ENCODE measurements around the gene TRH. TPM values are rescaled to one million over a fixed set of nuclear protein-coding genes. Genes with fewer than 3 reads are reported as not detected.

Gene TRH
- total and polyA plus RNA-seq, 4 donors = not detected

- ATAC-seq (ENCODE audit: low FRiP score) (no peak), DNase-seq (no peak)
- Histone ChIP-seq H3K4me3 (ENCODE audit: low read length in 2 of 2) (no peak overlapping the region), H3K4me1 (ENCODE audit: control insufficient read depth in 1 of 2, insufficient read depth in 2 of 2, low read length in 2 of 2) (no peaks in the 10 kb centered on the region), H3K27me3 (ENCODE audit: control insufficient read depth in 1 of 2, insufficient read depth in 2 of 2, low read length in 1 of 2) (no peaks in the 10 kb centered on the region), H3K36me3 (ENCODE audit: control insufficient read depth in 1 of 2, insufficient read depth in 2 of 2, low read length in 1 of 2) (no peaks in the 10 kb centered on the region), H3K27ac (ENCODE audit: low read depth in 1 of 2, low read length in 2 of 2) (no peak overlapping the region), H3K9me3 (ENCODE audit: control insufficient read depth, low read length) (peaks cover 2% of the 10 kb centered on the region)
- intact Hi-C loops (cut with DNase I) = no loop called here
- WGBS, 2 donors = 68 to 75% methylated on average over 2 of the region's 2 CpGs
These were observed 20.0 kb upstream of the TRH start for GRCh38 chr3:129954514-129954913.

DNA sequence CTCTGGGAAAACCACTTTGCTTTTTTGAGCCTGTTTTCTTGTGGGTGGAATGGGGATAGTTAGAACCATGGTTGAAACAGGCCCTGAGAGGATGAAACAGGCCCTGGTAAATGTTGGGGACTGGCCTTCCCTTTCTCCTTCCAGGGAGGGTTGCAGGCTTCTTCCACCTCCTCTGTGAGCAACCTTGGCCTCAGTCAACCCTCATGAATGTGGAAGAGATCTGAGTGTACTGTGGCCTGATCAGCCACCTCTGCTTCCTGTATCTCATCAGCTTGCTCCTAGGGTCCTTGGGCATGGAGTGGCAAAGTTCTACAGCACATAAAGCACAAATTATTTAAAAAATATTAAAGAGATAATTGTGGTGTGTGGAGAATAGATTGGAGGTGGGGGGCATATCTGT, 17.6 kb upstream of the TRH start:
- H3K4me3 ChIP-seq (ENCODE audit: low read length in 2 of 2) = no peak overlapping the region
- H3K36me3 ChIP-seq (ENCODE audit: control insufficient read depth in 1 of 2, insufficient read depth in 2 of 2, low read length in 1 of 2) = no peaks in the 10 kb centered on the region
- H3K27me3 ChIP-seq (ENCODE audit: control insufficient read depth in 1 of 2, insufficient read depth in 2 of 2, low read length in 1 of 2) = no peaks in the 10 kb centered on the region
- no peak for DNase-seq
- intact Hi-C loops (cut with DNase I) = no loop called here
- H3K9me3 ChIP-seq (ENCODE audit: control insufficient read depth, low read length) = peaks cover 2% of the 10 kb centered on the region
- no peaks in the 10 kb centered on the region for H3K4me1 ChIP-seq (ENCODE audit: control insufficient read depth in 1 of 2, insufficient read depth in 2 of 2, low read length in 2 of 2)
- H3K27ac ChIP-seq (ENCODE audit: low read depth in 1 of 2, low read length in 2 of 2) = no peak overlapping the region
- ATAC-seq (ENCODE audit: low FRiP score) = no peak

GRCh38 chr3:129958755-129959154, 15.8 kb upstream of the TRH start:
- ATAC-seq (ENCODE audit: low FRiP score) (no peak), DNase-seq (no peak)
- H3K27ac ChIP-seq (ENCODE audit: low read depth in 1 of 2, low read length in 2 of 2) = no peak overlapping the region
- intact Hi-C loops (cut with DNase I) = no loop called here
- WGBS, 2 donors = 75 to 82% methylated on average over 6 of the region's 6 CpGs
- no peaks in the 10 kb centered on the region for H3K27me3 ChIP-seq (ENCODE audit: control insufficient read depth in 1 of 2, insufficient read depth in 2 of 2, low read length in 1 of 2)
- H3K4me1 ChIP-seq (ENCODE audit: control insufficient read depth in 1 of 2, insufficient read depth in 2 of 2, low read length in 2 of 2) = no peaks in the 10 kb centered on the region
- no peak overlapping the region for H3K4me3 ChIP-seq (ENCODE audit: low read length in 2 of 2)
- H3K36me3 ChIP-seq (ENCODE audit: control insufficient read depth in 1 of 2, insufficient read depth in 2 of 2, low read length in 1 of 2) = no peaks in the 10 kb centered on the region
- peaks cover 2% of the 10 kb centered on the region for H3K9me3 ChIP-seq (ENCODE audit: control insufficient read depth, low read length)

DNA sequence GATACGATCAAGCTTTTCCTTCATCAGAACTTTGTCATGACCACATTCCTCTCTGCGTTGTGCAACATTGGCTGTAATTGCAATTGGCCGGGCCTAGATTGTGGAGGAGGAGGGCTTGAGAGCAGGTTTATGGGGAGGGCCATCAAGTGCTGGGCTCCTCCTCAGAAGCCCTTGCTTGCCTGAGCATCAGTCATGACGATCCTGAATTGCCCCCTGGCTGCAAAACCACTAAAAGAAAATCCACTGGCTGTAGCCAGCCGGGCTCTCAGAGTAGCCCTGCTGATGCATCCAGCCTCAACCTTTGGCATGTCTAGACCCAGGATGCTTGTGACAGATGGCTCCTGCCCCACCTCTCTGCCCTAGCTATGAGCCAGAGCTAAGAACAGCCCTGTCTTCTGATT, 13.4 kb upstream of the TRH start:
- Histone ChIP-seq H3K9me3 (ENCODE audit: control insufficient read depth, low read length) (peaks cover 2% of the 10 kb centered on the region), H3K27me3 (ENCODE audit: control insufficient read depth in 1 of 2, insufficient read depth in 2 of 2, low read length in 1 of 2) (no peaks in the 10 kb centered on the region), H3K4me3 (ENCODE audit: low read length in 2 of 2) (no peak overlapping the region), H3K4me1 (ENCODE audit: control insufficient read depth in 1 of 2, insufficient read depth in 2 of 2, low read length in 2 of 2) (no peaks in the 10 kb centered on the region), H3K36me3 (ENCODE audit: control insufficient read depth in 1 of 2, insufficient read depth in 2 of 2, low read length in 1 of 2) (no peaks in the 10 kb centered on the region), H3K27ac (ENCODE audit: low read depth in 1 of 2, low read length in 2 of 2) (no peak overlapping the region)
- ATAC-seq (ENCODE audit: low FRiP score) (no peak), DNase-seq (no peak)
- intact Hi-C loops (cut with DNase I) = no loop called here
- 44 to 49% methylated on average over 5 of the region's 5 CpGs for WGBS, 2 donors

DNA sequence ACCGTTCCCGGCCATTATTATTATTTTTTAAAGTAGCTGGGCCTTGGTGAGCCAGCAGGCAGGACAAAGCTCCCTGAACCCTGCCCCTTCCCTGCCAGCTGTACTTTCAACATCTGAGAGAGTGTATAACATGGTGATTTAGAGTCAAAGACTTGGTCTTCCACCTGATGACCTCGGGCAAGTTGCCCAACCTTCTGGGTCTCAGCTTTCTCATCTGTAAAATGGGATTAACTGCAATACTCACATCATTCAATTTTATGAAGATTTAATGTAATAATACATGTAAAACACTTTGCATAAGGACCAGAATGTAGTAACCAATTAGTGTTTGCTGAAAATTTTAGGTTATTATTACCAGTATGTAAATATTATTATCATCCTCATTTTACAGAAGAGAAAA, 11.9 kb upstream of the TRH start:
- ATAC-seq (ENCODE audit: low FRiP score) (no peak), DNase-seq (no peak)
- no peaks in the 10 kb centered on the region for H3K4me1 ChIP-seq (ENCODE audit: control insufficient read depth in 1 of 2, insufficient read depth in 2 of 2, low read length in 2 of 2)
- 79 to 82% methylated on average over 3 of the region's 3 CpGs for WGBS, 2 donors
- no peak overlapping the region for H3K4me3 ChIP-seq (ENCODE audit: low read length in 2 of 2)
- no peak overlapping the region for H3K27ac ChIP-seq (ENCODE audit: low read depth in 1 of 2, low read length in 2 of 2)
- intact Hi-C loops (cut with DNase I) = no loop called here
- H3K9me3 ChIP-seq (ENCODE audit: control insufficient read depth, low read length) = no peaks in the 10 kb centered on the region
- H3K36me3 ChIP-seq (ENCODE audit: control insufficient read depth in 1 of 2, insufficient read depth in 2 of 2, low read length in 1 of 2) = no peaks in the 10 kb centered on the region
- no peaks in the 10 kb centered on the region for H3K27me3 ChIP-seq (ENCODE audit: control insufficient read depth in 1 of 2, insufficient read depth in 2 of 2, low read length in 1 of 2)

DNA sequence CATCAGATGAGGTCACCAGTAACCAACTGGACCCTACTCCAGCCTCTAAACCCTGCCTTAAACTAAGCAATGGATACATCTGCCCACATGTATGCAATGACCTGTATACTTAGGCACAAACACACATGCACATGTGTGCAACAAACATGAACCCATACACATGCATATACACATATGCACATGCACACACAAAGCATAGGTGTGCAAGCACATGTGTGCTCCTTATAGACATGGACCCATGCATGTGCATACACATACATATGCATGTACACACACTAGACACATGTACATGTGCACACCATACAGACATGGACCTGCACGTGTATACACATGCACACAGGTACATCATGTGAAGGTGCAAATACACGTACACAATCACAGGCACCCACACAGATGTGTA, 8.6 kb upstream of the TRH start:
- intact Hi-C loops (cut with DNase I) = no loop called here
- H3K4me1 ChIP-seq (ENCODE audit: control insufficient read depth in 1 of 2, insufficient read depth in 2 of 2, low read length in 2 of 2) = no peaks in the 10 kb centered on the region

DNA sequence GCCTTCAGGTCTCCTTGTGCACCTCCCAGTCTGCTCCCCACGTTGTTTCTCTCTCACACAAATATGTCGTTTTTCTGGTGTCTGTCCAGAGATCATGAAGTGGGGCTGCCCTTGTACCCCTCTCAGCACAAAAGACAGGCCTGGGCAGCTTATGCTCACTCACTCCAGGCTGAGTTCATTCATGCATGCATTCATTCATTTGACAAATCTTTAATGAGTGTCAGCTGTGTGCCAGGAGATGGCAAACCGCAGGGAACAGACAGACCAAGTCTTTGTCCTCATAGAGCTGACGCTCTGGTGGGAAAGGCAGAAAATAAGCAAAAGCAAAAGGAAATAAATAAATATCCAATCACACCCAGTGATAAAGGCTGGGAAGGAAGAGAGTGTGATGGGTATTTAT, 7.6 kb upstream of the TRH start:
- H3K27ac ChIP-seq (ENCODE audit: low read depth in 1 of 2, low read length in 2 of 2) = no peak overlapping the region

More for the DNA sequence above, 8.6 kb upstream of the TRH start:
- DNase-seq (no peak), ATAC-seq (ENCODE audit: low FRiP score) (no peak)
- no peaks in the 10 kb centered on the region for H3K9me3 ChIP-seq (ENCODE audit: control insufficient read depth, low read length)
- H3K27me3 ChIP-seq (ENCODE audit: control insufficient read depth in 1 of 2, insufficient read depth in 2 of 2, low read length in 1 of 2) = no peaks in the 10 kb centered on the region
- H3K27ac ChIP-seq (ENCODE audit: low read depth in 1 of 2, low read length in 2 of 2) = no peak overlapping the region
- H3K4me3 ChIP-seq (ENCODE audit: low read length in 2 of 2) = no peak overlapping the region
- no peaks in the 10 kb centered on the region for H3K36me3 ChIP-seq (ENCODE audit: control insufficient read depth in 1 of 2, insufficient read depth in 2 of 2, low read length in 1 of 2)
- 86 to 88% methylated on average over 2 of the region's 2 CpGs for WGBS, 2 donors

DNA sequence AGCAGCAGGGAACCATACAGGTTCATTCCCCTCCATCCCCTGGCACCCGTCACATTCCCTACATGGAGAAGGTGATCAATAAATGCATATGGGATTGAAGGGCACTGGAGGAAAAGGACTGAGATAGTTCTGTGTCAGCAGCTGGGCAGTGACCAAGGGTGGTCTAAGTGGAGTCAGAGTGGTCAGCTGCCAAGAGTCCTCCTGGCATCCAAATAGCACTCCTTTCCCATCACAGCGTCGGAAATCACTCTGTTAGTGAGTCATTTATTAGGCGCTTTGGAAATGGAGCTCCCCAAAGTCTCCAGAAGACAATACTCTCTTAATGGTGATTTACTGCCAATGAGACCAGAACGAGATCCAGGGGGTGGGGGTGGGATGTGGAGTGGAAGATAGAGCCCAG, 6.8 kb upstream of the TRH start:
- H3K9me3 ChIP-seq (ENCODE audit: control insufficient read depth, low read length) = no peaks in the 10 kb centered on the region
- intact Hi-C loops (cut with DNase I) = no loop called here
- H3K4me1 ChIP-seq (ENCODE audit: control insufficient read depth in 1 of 2, insufficient read depth in 2 of 2, low read length in 2 of 2) = no peaks in the 10 kb centered on the region
- no peak overlapping the region for H3K4me3 ChIP-seq (ENCODE audit: low read length in 2 of 2)
- no peak for ATAC-seq (ENCODE audit: low FRiP score)
- no peak overlapping the region for H3K27ac ChIP-seq (ENCODE audit: low read depth in 1 of 2, low read length in 2 of 2)
- WGBS, 2 donors = 51 to 64% methylated on average over 5 of the region's 5 CpGs
- no peaks in the 10 kb centered on the region for H3K36me3 ChIP-seq (ENCODE audit: control insufficient read depth in 1 of 2, insufficient read depth in 2 of 2, low read length in 1 of 2)
- H3K27me3 ChIP-seq (ENCODE audit: control insufficient read depth in 1 of 2, insufficient read depth in 2 of 2, low read length in 1 of 2) = no peaks in the 10 kb centered on the region
- no peak for DNase-seq

More for the DNA sequence above, 7.6 kb upstream of the TRH start:
- intact Hi-C loops (cut with DNase I) = no loop called here
- no peak for ATAC-seq (ENCODE audit: low FRiP score)
- 54 to 60% methylated on average over 4 of the region's 4 CpGs for whole genome bisulfite sequencing, 2 donors
- Histone ChIP-seq H3K4me3 (ENCODE audit: low read length in 2 of 2) (no peak overlapping the region), H3K36me3 (ENCODE audit: control insufficient read depth in 1 of 2, insufficient read depth in 2 of 2, low read length in 1 of 2) (no peaks in the 10 kb centered on the region), H3K9me3 (ENCODE audit: control insufficient read depth, low read length) (no peaks in the 10 kb centered on the region), H3K4me1 (ENCODE audit: control insufficient read depth in 1 of 2, insufficient read depth in 2 of 2, low read length in 2 of 2) (no peaks in the 10 kb centered on the region), H3K27me3 (ENCODE audit: control insufficient read depth in 1 of 2, insufficient read depth in 2 of 2, low read length in 1 of 2) (no peaks in the 10 kb centered on the region)
- DNase-seq = no peak

DNA sequence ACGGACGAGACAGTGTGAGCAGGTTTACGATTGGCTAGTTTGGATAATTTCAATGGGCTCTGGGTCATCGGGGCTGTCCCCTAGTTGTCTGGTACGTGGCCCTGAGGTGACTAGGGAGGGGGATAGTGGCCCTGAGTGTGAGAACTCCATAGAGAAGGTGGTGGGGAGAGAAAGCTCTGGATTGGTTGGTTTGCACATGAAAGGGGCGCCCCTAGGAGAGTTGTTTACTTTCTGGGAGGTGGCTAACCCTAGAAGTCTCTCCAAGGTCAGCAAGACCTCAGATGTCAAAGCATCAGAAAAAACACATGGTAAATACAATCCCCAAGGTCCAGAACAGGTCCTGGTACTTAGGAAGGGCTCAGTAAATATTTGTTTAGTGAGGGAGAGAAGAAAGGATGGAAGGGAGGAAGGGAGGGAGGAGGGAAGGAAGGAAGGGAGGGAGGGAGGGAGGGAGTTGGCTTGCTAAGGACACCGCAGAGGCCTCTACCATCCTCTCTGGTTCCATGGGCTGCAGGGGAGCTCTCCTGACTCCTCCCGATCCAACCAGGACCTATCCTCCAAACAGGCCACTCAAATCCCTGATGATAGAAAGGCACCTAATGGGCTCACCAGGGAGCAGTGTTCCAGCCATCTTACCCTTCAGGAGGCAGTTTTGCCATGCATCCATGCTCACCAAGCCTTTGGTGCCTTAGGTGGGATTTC, 3.0 kb upstream of the TRH start:
- WGBS, 2 donors = 42 to 46% methylated on average over 8 of the region's 8 CpGs
- intact Hi-C loops (cut with DNase I) = no loop called here
- Histone ChIP-seq H3K4me1 (ENCODE audit: control insufficient read depth in 1 of 2, insufficient read depth in 2 of 2, low read length in 2 of 2) (no peaks in the 10 kb centered on the region), H3K9me3 (ENCODE audit: control insufficient read depth, low read length) (no peaks in the 10 kb centered on the region), H3K27ac (ENCODE audit: low read depth in 1 of 2, low read length in 2 of 2) (no peak overlapping the region), H3K27me3 (ENCODE audit: control insufficient read depth in 1 of 2, insufficient read depth in 2 of 2, low read length in 1 of 2) (no peaks in the 10 kb centered on the region), H3K36me3 (ENCODE audit: control insufficient read depth in 1 of 2, insufficient read depth in 2 of 2, low read length in 1 of 2) (no peaks in the 10 kb centered on the region), H3K4me3 (ENCODE audit: low read length in 2 of 2) (no peak overlapping the region)
- DNase-seq = no peak
- no peak for ATAC-seq (ENCODE audit: low FRiP score)

All from aorta (tissue), 5 donors.